ENCODE results near the gene CTNNA3. TPM values are rescaled to one million over a fixed set of nuclear protein-coding genes. Genes with fewer than 3 reads are reported as not detected.
A peak's percentile ranks its signal among the peaks of the same experiment; 100 is the strongest.
"Not testable (repeated sequence)": the region's sequence is repeated elsewhere in the genome, so short reads cannot be mapped to it uniquely, and the experiment has no call there.

The CTNNA3 gene
- total and polyA plus RNA-seq, 5 donors from 2014 or later = not detected

DNA sequence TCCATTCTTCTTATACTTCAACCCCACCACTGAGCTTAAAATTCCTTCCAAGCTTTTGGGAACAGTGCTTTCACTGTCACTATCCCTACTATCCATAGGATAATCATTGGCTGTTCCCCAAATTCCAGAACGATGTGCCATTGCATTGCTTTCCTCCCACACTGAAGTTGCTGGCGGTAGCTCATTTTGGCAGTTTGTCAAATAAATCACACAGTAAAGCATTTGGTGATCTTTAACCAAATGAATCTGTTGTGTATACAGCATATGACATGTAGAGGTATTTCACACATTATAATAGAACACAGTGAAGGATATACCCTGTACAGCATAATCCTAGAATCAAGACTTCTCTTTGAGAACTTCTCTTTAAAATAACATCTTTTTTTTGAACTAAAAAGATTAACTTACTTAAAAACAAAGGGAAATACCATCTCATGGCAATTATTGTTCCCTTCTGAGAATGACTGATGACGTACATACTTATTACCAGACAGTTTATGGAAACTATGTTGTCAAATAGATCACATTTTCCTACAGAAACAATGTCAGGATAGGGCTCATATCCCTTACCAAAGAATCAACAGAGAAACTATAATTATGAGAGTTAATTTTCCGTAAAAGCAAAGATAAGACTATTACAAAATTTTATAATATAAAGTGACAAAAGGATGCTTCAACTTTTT is 93.6 kb downstream of the CTNNA3 start:
- Mint-ChIP-seq H3K4me3 (no peak overlapping the region), H3K36me3 (no peaks in the 10 kb centered on the region), H3K9me3 (peaks cover 0 to 2% (median 0%) of the 10 kb centered on the region in 7 donors), H3K4me1 (no peaks in the 10 kb centered on the region), H3K27me3 (peaks cover 16% of the 10 kb centered on the region), H3K27ac (no peak overlapping the region)
- no peaks in the 10 kb centered on the region for H3K4me1 ChIP-seq (ENCODE audit: control insufficient read depth, insufficient read depth, low read length, poor library complexity, severe bottlenecking)
- no peak for DNase-seq
- ATAC-seq (ENCODE audit: low read depth in 2 of 2) = no peak
- no peaks in the 10 kb centered on the region for H3K9me3 ChIP-seq (ENCODE audit: control insufficient read depth in 2 of 2, low read length in 2 of 2)
- no peak overlapping the region for H3K4me3 ChIP-seq (ENCODE audit: low read depth, low read length)
- peaks cover 2% of the 10 kb centered on the region for H3K27me3 ChIP-seq (ENCODE audit: control insufficient read depth, insufficient read depth, low read length)
- no peaks in the 10 kb centered on the region for H3K36me3 ChIP-seq (ENCODE audit: control insufficient read depth, insufficient read depth, low read length)
- no peak overlapping the region for H3K27ac ChIP-seq (ENCODE audit: insufficient read depth, low read length, poor library complexity, severe bottlenecking)

DNA sequence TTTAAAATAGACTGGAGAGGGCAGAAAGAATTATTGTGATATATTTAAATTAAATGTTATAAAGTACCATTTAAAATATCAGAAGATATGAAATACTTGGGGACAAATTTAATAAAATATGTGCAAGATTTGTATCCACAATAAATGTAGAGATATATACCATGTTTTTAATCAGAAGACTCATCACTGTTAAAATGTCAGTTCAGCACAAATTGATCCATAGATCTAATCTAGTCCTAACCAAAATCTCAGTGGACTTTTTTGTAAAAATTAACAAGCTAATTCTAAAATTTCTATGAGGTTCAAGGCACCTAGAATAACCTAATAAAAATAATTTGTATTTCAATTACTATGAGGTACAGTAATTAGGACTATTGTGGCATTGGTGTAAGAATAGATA is 96.4 kb downstream of the CTNNA3 start:
- Mint-ChIP-seq H3K4me1 (no peaks in the 10 kb centered on the region), H3K27me3 (peaks cover 20% of the 10 kb centered on the region), H3K36me3 (no peaks in the 10 kb centered on the region), H3K9me3 (peaks cover 0 to 13% (median 5%) of the 10 kb centered on the region in 7 donors), H3K4me3 (no peak overlapping the region), H3K27ac (no peak overlapping the region)
- no peaks in the 10 kb centered on the region for H3K36me3 ChIP-seq (ENCODE audit: control insufficient read depth, insufficient read depth, low read length)
- no peaks in the 10 kb centered on the region for H3K9me3 ChIP-seq (ENCODE audit: control insufficient read depth in 2 of 2, low read length in 2 of 2)
- no peak overlapping the region for H3K4me3 ChIP-seq (ENCODE audit: low read depth, low read length)
- DNase-seq (no peak), ATAC-seq (ENCODE audit: low read depth in 2 of 2) (no peak)
- no peak overlapping the region for H3K27ac ChIP-seq (ENCODE audit: insufficient read depth, low read length, poor library complexity, severe bottlenecking)
- no peaks in the 10 kb centered on the region for H3K4me1 ChIP-seq (ENCODE audit: control insufficient read depth, insufficient read depth, low read length, poor library complexity, severe bottlenecking)
- H3K27me3 ChIP-seq (ENCODE audit: control insufficient read depth, insufficient read depth, low read length) = peaks cover 5% of the 10 kb centered on the region

DNA sequence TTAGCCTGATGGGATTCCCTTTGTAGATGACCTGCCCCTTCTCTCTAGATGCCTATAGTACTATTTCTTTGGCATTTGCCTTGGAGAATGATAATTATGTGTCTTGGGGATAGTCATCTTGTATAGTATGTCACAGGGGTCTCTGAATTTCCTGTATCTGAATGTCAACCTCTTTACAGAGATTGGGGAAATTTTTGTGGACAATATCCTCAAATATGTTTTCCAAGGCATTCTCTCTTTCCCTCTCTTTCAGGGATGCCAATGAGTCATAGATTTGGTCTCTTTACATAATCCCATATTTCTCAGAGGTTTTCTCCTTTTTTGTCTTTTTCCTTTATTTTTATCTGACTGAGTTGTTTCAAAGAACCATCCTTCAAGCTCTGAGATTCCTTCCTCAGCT is 99.4 kb downstream of the CTNNA3 start:
- Mint-ChIP-seq H3K9me3 (peaks cover 0 to 27% (median 5%) of the 10 kb centered on the region in 7 donors), H3K27me3 (peaks cover 21% of the 10 kb centered on the region), H3K36me3 (no peaks in the 10 kb centered on the region), H3K4me3 (no peak overlapping the region), H3K27ac (no peak overlapping the region), H3K4me1 (no peaks in the 10 kb centered on the region)
- Histone ChIP-seq H3K9me3 (ENCODE audit: control insufficient read depth in 2 of 2, low read length in 2 of 2) (peaks cover 0 to 3% of the 10 kb centered on the region in 2 experiments), H3K4me3 (ENCODE audit: low read depth, low read length) (no peak overlapping the region), H3K4me1 (ENCODE audit: control insufficient read depth, insufficient read depth, low read length, poor library complexity, severe bottlenecking) (no peaks in the 10 kb centered on the region), H3K36me3 (ENCODE audit: control insufficient read depth, insufficient read depth, low read length) (no peaks in the 10 kb centered on the region), H3K27me3 (ENCODE audit: control insufficient read depth, insufficient read depth, low read length) (peaks cover 5% of the 10 kb centered on the region), H3K27ac (ENCODE audit: insufficient read depth, low read length, poor library complexity, severe bottlenecking) (no peak overlapping the region)
- ATAC-seq (ENCODE audit: low read depth in 2 of 2) = no peak
- DNase-seq = no peak

DNA sequence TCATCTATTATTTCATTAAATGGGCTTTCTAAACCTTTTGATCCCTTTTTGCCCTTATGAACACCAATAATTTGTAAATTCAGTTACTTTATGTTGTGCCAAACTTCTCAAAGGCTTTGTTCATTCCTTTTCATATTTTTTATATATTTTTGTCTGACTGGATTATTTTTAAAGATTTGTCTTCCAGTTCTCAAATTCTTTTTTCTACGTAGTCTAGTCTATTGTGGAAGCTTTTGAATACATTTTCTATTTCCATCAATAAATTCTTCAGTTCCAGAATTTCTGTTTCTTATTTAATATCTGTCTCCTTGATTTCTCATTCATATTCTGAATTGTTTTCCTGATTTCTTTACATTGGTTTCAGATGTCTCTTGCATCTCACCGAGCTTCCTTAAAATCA is 108.2 kb downstream of the CTNNA3 start:
- Histone ChIP-seq H3K4me1 (ENCODE audit: control insufficient read depth, insufficient read depth, low read length, poor library complexity, severe bottlenecking) (no peaks in the 10 kb centered on the region), H3K4me3 (ENCODE audit: low read depth, low read length) (no peak overlapping the region), H3K9me3 (ENCODE audit: control insufficient read depth in 2 of 2, low read length in 2 of 2) (peaks cover 19 to 22% of the 10 kb centered on the region in 2 experiments), H3K27me3 (ENCODE audit: control insufficient read depth, insufficient read depth, low read length) (no peaks in the 10 kb centered on the region), H3K36me3 (ENCODE audit: control insufficient read depth, insufficient read depth, low read length) (no peaks in the 10 kb centered on the region), H3K27ac (ENCODE audit: insufficient read depth, low read length, poor library complexity, severe bottlenecking) (no peak overlapping the region)
- Mint-ChIP-seq H3K4me1 (no peaks in the 10 kb centered on the region), H3K4me3 (no peak overlapping the region), H3K36me3 (no peaks in the 10 kb centered on the region), H3K27me3 (peaks cover 6% of the 10 kb centered on the region), H3K27ac (no peak overlapping the region), H3K9me3 (peaks cover 0 to 53% (median 11%) of the 10 kb centered on the region in 7 donors)
- DNase-seq = no peak
- no peak for ATAC-seq (ENCODE audit: low read depth in 2 of 2)

DNA sequence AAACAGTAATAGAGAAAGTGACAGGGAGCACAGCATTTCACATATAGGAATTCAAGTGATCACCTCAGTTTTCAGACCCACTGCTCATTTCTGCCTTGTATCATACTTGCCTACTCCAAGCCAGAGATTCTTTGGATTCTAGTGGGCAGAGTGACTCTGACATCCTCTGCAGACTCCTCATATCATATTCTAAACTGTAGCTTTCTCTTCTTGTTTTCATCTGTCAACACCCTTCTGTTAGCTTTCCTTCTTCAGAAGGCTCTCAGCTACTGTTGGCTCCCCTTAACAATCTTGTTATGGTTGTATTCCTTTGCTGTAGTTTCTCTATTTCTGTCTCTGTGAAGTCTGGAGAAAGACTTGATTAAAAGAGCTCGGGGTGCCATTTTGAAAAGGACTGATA is 120.5 kb downstream of the CTNNA3 start:
- DNase-seq (no peak), ATAC-seq (ENCODE audit: low read depth in 2 of 2) (no peak)
- Mint-ChIP-seq H3K27ac (no peak overlapping the region), H3K4me1 (no peaks in the 10 kb centered on the region), H3K27me3 (no peaks in the 10 kb centered on the region), H3K4me3 (peak overlapping the region in 1 of 4 donors; percentile 10), H3K9me3 (peaks cover 0 to 5% (median 0%) of the 10 kb centered on the region in 7 donors), H3K36me3 (no peaks in the 10 kb centered on the region)
- Histone ChIP-seq H3K27ac (ENCODE audit: insufficient read depth, low read length, poor library complexity, severe bottlenecking) (no peak overlapping the region), H3K9me3 (ENCODE audit: control insufficient read depth in 2 of 2, low read length in 2 of 2) (no peaks in the 10 kb centered on the region), H3K27me3 (ENCODE audit: control insufficient read depth, insufficient read depth, low read length) (no peaks in the 10 kb centered on the region), H3K4me1 (ENCODE audit: control insufficient read depth, insufficient read depth, low read length, poor library complexity, severe bottlenecking) (no peaks in the 10 kb centered on the region), H3K4me3 (ENCODE audit: low read depth, low read length) (no peak overlapping the region), H3K36me3 (ENCODE audit: control insufficient read depth, insufficient read depth, low read length) (no peaks in the 10 kb centered on the region)

DNA sequence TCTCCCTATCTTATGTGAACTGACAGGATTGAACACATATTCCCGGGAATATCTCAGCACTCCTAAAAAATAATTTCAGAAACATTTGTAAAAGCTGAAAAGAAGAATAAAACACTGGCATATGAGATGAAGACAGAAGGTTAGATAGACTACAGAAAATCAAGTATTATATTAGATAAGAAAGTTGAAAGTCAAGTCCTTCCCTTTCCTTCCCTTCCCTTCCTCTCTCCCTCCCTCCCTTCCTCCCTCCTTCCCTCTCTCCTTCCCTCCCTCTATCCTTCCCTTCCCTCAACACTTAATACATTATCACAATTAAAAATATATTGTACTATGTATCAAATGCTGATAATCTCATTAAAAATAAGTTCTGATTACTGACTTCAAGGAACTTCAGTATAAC is 122.5 kb downstream of the CTNNA3 start:
- Mint-ChIP-seq H3K36me3 (no peaks in the 10 kb centered on the region), H3K27me3 (no peaks in the 10 kb centered on the region), H3K9me3 (peaks cover 0 to 4% (median 0%) of the 10 kb centered on the region in 7 donors), H3K4me3 (no peak overlapping the region), H3K4me1 (no peaks in the 10 kb centered on the region), H3K27ac (no peak overlapping the region)
- Histone ChIP-seq H3K4me3 (ENCODE audit: low read depth, low read length) (no peak overlapping the region), H3K9me3 (ENCODE audit: control insufficient read depth in 2 of 2, low read length in 2 of 2) (no peaks in the 10 kb centered on the region), H3K27me3 (ENCODE audit: control insufficient read depth, insufficient read depth, low read length) (no peaks in the 10 kb centered on the region), H3K4me1 (ENCODE audit: control insufficient read depth, insufficient read depth, low read length, poor library complexity, severe bottlenecking) (no peaks in the 10 kb centered on the region), H3K27ac (ENCODE audit: insufficient read depth, low read length, poor library complexity, severe bottlenecking) (no peak overlapping the region), H3K36me3 (ENCODE audit: control insufficient read depth, insufficient read depth, low read length) (no peaks in the 10 kb centered on the region)
- no peak for DNase-seq
- ATAC-seq (ENCODE audit: low read depth in 2 of 2) = no peak

DNA sequence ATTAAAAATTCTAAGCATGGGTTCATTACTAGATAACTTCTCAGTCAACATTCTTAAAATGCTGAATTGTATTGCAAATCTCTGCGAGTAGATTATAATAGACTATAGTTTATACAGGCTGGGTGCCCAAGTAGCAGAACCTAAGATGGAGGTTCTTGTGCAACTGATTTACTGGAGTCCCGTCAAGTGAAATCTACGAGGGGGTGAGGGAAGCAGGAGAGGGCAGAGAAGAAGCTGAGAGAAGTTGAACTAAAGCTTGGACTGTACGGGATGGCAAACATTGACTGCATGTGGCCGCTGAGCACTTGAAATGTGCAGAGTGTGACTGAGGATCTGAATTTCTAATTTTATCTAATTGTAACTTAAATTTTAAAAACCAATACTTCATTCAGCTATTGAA is 124.5 kb downstream of the CTNNA3 start:
- Histone ChIP-seq H3K27ac (ENCODE audit: insufficient read depth, low read length, poor library complexity, severe bottlenecking) (no peak overlapping the region), H3K36me3 (ENCODE audit: control insufficient read depth, insufficient read depth, low read length) (no peaks in the 10 kb centered on the region), H3K27me3 (ENCODE audit: control insufficient read depth, insufficient read depth, low read length) (no peaks in the 10 kb centered on the region), H3K9me3 (ENCODE audit: control insufficient read depth in 2 of 2, low read length in 2 of 2) (no peaks in the 10 kb centered on the region), H3K4me3 (ENCODE audit: low read depth, low read length) (no peak overlapping the region), H3K4me1 (ENCODE audit: control insufficient read depth, insufficient read depth, low read length, poor library complexity, severe bottlenecking) (no peaks in the 10 kb centered on the region)
- no peaks in the 10 kb centered on the region for H3K4me1 Mint-ChIP-seq
- no peak for ATAC-seq (ENCODE audit: low read depth in 2 of 2)
- no peaks in the 10 kb centered on the region for H3K36me3 Mint-ChIP-seq
- no peaks in the 10 kb centered on the region for H3K9me3 Mint-ChIP-seq
- DNase-seq = no peak
- H3K27ac Mint-ChIP-seq = no peak overlapping the region
- H3K4me3 Mint-ChIP-seq = no peak overlapping the region
- H3K27me3 Mint-ChIP-seq = no peaks in the 10 kb centered on the region

DNA sequence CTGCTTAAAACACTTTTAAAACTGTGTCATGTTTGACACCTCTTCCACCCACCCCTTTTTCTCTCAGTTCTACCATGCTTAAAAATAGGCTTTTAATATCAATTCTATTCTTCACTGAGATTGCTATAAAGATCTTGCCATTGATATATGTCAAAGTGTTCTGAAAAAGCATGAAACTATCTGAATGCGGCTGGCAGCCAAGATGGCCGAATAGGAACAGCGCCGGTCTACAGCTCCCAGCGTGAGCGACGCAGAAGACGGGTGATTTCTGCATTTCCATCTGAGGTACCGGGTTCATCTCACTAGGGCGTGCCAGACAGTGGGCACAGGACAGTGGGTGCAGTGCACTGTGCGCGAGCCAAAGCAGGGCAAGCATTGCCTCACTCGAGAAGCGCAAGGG is 137.7 kb downstream of the CTNNA3 start:
- ATAC-seq (ENCODE audit: low read depth in 2 of 2); H3K27ac Mint-ChIP-seq; H3K27ac ChIP-seq (ENCODE audit: insufficient read depth, low read length, poor library complexity, severe bottlenecking); H3K36me3 Mint-ChIP-seq; H3K27me3 Mint-ChIP-seq; H3K9me3 Mint-ChIP-seq; H3K4me1 ChIP-seq (ENCODE audit: control insufficient read depth, insufficient read depth, low read length, poor library complexity, severe bottlenecking); H3K4me1 Mint-ChIP-seq; H3K36me3 ChIP-seq (ENCODE audit: control insufficient read depth, insufficient read depth, low read length); H3K27me3 ChIP-seq (ENCODE audit: control insufficient read depth, insufficient read depth, low read length); H3K4me3 Mint-ChIP-seq; H3K4me3 ChIP-seq (ENCODE audit: low read depth, low read length); H3K9me3 ChIP-seq (ENCODE audit: control insufficient read depth in 2 of 2, low read length in 2 of 2); DNase-seq: not testable (repeated sequence)
